Mesendoderm (in vitro differentiated cells): ENCODE measurements around the gene TXNDC8.

Experiments
- DNase-seq: peaks from one replicate; pipeline ENCODE4 v3.0.0; 2013
- H2AK5ac ChIP-seq: 2 replicates; pipeline ENCODE4 v1.6.1; 2013; ENCODE audit warnings: low read length, inconsistent platforms
- H2BK120ac ChIP-seq: 2 replicates; pipeline ENCODE4 v1.6.1; 2013; ENCODE audit warnings: low read depth, mild to moderate bottlenecking, low read length, moderate library complexity, mixed read lengths
- H2BK15ac ChIP-seq: replicated peaks from 2 replicates; pipeline ENCODE4 v1.6.1; 2013; ENCODE audit warnings: low read depth, mild to moderate bottlenecking, moderate library complexity
- H2BK5ac ChIP-seq: 2 replicates; pipeline ENCODE4 v1.6.1; 2013; ENCODE audit warnings: low read length, inconsistent platforms
- H3K18ac ChIP-seq: 2 replicates; pipeline ENCODE4 v1.6.1; 2013; ENCODE audit warnings: mild to moderate bottlenecking, low read length, mixed read lengths
- H3K23ac ChIP-seq: one replicate; pipeline ENCODE4 v1.6.1; 2013; ENCODE audit warnings: low read length
- H3K27ac ChIP-seq: 2 replicates; pipeline ENCODE4 v1.5.1; 2013; ENCODE audit warnings: low read depth, mild to moderate bottlenecking, inconsistent platforms, low read length, moderate library complexity
- H3K27me3 ChIP-seq: 2 replicates; pipeline ENCODE4 v1.6.1; 2013; ENCODE audit warnings: low read length, control low read depth, mild to moderate bottlenecking, inconsistent platforms; ENCODE audit not compliant: insufficient read depth, poor library complexity
- H3K36me3 ChIP-seq: 2 replicates; pipeline ENCODE4 v1.6.1; 2013; ENCODE audit warnings: low read length, inconsistent platforms; ENCODE audit not compliant: control insufficient read depth, insufficient read depth
- H3K4ac ChIP-seq: one replicate; pipeline ENCODE4 v1.6.1; 2013; ENCODE audit warnings: low read depth, mild to moderate bottlenecking, low read length, moderate library complexity
- H3K4me1 ChIP-seq: 2 replicates; pipeline ENCODE4 v1.6.1; 2013; ENCODE audit warnings: low read depth, low read length, inconsistent platforms; ENCODE audit not compliant: control insufficient read depth
- H3K4me2 ChIP-seq: 2 replicates; pipeline ENCODE4 v1.6.1; 2013; ENCODE audit warnings: low read length
- H3K4me3 ChIP-seq: 2 replicates; pipeline ENCODE4 v1.5.1; 2013; ENCODE audit warnings: mild to moderate bottlenecking, low read length
- H3K56ac ChIP-seq: one replicate; pipeline ENCODE4 v1.6.1; 2013; ENCODE audit warnings: low read length
- H3K79me1 ChIP-seq: 2 replicates; pipeline ENCODE4 v1.6.1; 2013; ENCODE audit warnings: low read length, inconsistent platforms
- H3K79me2 ChIP-seq: 2 replicates; pipeline ENCODE4 v1.6.1; 2013; ENCODE audit warnings: mild to moderate bottlenecking, low read length; ENCODE audit not compliant: control insufficient read depth, insufficient read depth
- H3K9ac ChIP-seq: 2 replicates; pipeline ENCODE4 v1.6.1; 2013; ENCODE audit warnings: low read length, inconsistent platforms
- H4K5ac ChIP-seq: one replicate; pipeline ENCODE4 v1.6.1; 2013; ENCODE audit warnings: low read length
- H4K8ac ChIP-seq: one replicate; pipeline ENCODE4 v1.6.1; 2013; ENCODE audit warnings: low read depth, mild to moderate bottlenecking, control low read depth, low read length, moderate library complexity
- WGBS: extraction: QIAGEN DNeasy Blood & Tissue Kit; methylation state at CpG from one replicate; pipeline ENCODE4 v1.1.7; 2013; ENCODE audit warnings: low lambda C conversion rate, missing lambda C conversion rate; ENCODE audit not compliant: insufficient coverage; ENCODE audit errors: extremely low coverage; 5-methylcytosine and 5-hydroxymethylcytosine counted together

TXNDC8 gene

GRCh38 chr9:110344821-110345220 is 7.2 kb upstream of the TXNDC8 start:
- H3K18ac ChIP-seq = no peak overlapping the region
- H3K9ac ChIP-seq = no peak overlapping the region
- H3K4ac ChIP-seq = no peak overlapping the region
- no peak overlapping the region for H2BK120ac ChIP-seq
- DNase-seq = no peak
- H3K27me3 ChIP-seq = no peaks in the 10 kb centered on the region
- no peak overlapping the region for H3K4me2 ChIP-seq
- no peak overlapping the region for H3K56ac ChIP-seq
- 100% methylated on average over 2 of the region's 6 CpGs for WGBS
- no peak overlapping the region for H2BK15ac ChIP-seq
- H3K79me1 ChIP-seq = no peaks in the 10 kb centered on the region
- no peak overlapping the region for H4K8ac ChIP-seq
- no peak overlapping the region for H3K23ac ChIP-seq
- H2AK5ac ChIP-seq = no peak overlapping the region
- no peaks in the 10 kb centered on the region for H3K4me1 ChIP-seq
- H4K5ac ChIP-seq = no peak overlapping the region
- H2BK5ac ChIP-seq = no peak overlapping the region
- no peaks in the 10 kb centered on the region for H3K36me3 ChIP-seq
- no peak overlapping the region for H3K27ac ChIP-seq
- no peaks in the 10 kb centered on the region for H3K79me2 ChIP-seq
- H3K4me3 ChIP-seq = no peak overlapping the region

- H2AK5ac ChIP-seq = no peak overlapping the region
- no peak overlapping the region for H3K4ac ChIP-seq
- no peak overlapping the region for H3K9ac ChIP-seq
- no peak overlapping the region for H4K5ac ChIP-seq
- no peak overlapping the region for H3K56ac ChIP-seq
- no peak for DNase-seq
- H4K8ac ChIP-seq = no peak overlapping the region
- no peaks in the 10 kb centered on the region for H3K27me3 ChIP-seq
- no peak overlapping the region for H3K27ac ChIP-seq
- no peaks in the 10 kb centered on the region for H3K36me3 ChIP-seq
- no peaks in the 10 kb centered on the region for H3K79me2 ChIP-seq
- H3K4me2 ChIP-seq = no peak overlapping the region
- H3K23ac ChIP-seq = no peak overlapping the region
- WGBS = no CpG with 5 or more reads among the region's 5 CpGs
- no peak overlapping the region for H2BK120ac ChIP-seq
- no peak overlapping the region for H2BK15ac ChIP-seq
- no peak overlapping the region for H3K18ac ChIP-seq
- H2BK5ac ChIP-seq = no peak overlapping the region
- no peaks in the 10 kb centered on the region for H3K4me1 ChIP-seq
- no peak overlapping the region for H3K4me3 ChIP-seq
- no peaks in the 10 kb centered on the region for H3K79me1 ChIP-seq
Observed at GRCh38 chr9:110343551-110343950, 5.9 kb upstream of the TXNDC8 start.

- Histone ChIP-seq H3K56ac (no peak overlapping the region), H3K4me2 (no peak overlapping the region), H3K4ac (no peak overlapping the region), H4K5ac (no peak overlapping the region), H3K79me2 (no peaks in the 10 kb centered on the region), H2BK15ac (no peak overlapping the region), H3K4me1 (no peaks in the 10 kb centered on the region), H3K27ac (no peak overlapping the region), H4K8ac (no peak overlapping the region), H3K9ac (no peak overlapping the region), H2AK5ac (no peak overlapping the region), H3K23ac (no peak overlapping the region), H3K18ac (no peak overlapping the region), H3K36me3 (no peaks in the 10 kb centered on the region), H3K27me3 (no peaks in the 10 kb centered on the region), H2BK120ac (no peak overlapping the region), H2BK5ac (no peak overlapping the region), H3K4me3 (no peak overlapping the region), H3K79me1 (no peaks in the 10 kb centered on the region)
- peak; percentile 57 for DNase-seq
- WGBS = no CpG with 5 or more reads among the region's 2 CpGs
Observed at GRCh38 chr9:110340306-110340705, 2.6 kb upstream of the TXNDC8 start.

- no peak overlapping the region for H2AK5ac ChIP-seq
- H3K4me1 ChIP-seq = no peaks in the 10 kb centered on the region
- H2BK15ac ChIP-seq = no peak overlapping the region
- no peaks in the 10 kb centered on the region for H3K36me3 ChIP-seq
- no peaks in the 10 kb centered on the region for H3K27me3 ChIP-seq
- H3K9ac ChIP-seq = no peak overlapping the region
- DNase-seq = no peak
- no peak overlapping the region for H2BK120ac ChIP-seq
- H3K4me3 ChIP-seq = no peak overlapping the region
- H3K56ac ChIP-seq = no peak overlapping the region
- no peak overlapping the region for H4K8ac ChIP-seq
- H2BK5ac ChIP-seq = no peak overlapping the region
- H3K79me2 ChIP-seq = no peaks in the 10 kb centered on the region
- no peak overlapping the region for H4K5ac ChIP-seq
- no peak overlapping the region for H3K23ac ChIP-seq
- H3K4ac ChIP-seq = no peak overlapping the region
- no peaks in the 10 kb centered on the region for H3K79me1 ChIP-seq
- no CpG with 5 or more reads among the region's 1 CpG for WGBS
- H3K4me2 ChIP-seq = no peak overlapping the region
- no peak overlapping the region for H3K27ac ChIP-seq
- no peak overlapping the region for H3K18ac ChIP-seq
Observed at GRCh38 chr9:110338143-110338542, 480 bp upstream of the TXNDC8 start.

- Histone ChIP-seq H3K27ac (no peak overlapping the region), H3K79me1 (no peaks in the 10 kb centered on the region)
- WGBS = no CpG with 5 or more reads among the region's 1 CpG
Observed at GRCh38 chr9:110336363-110336762, 1.3 kb downstream of the TXNDC8 start.

GRCh38 chr9:110334871-110335270 is 2.8 kb downstream of the TXNDC8 start:
- H3K23ac ChIP-seq = no peak overlapping the region
- no peak overlapping the region for H2BK120ac ChIP-seq
- H3K4ac ChIP-seq = no peak overlapping the region
- no peak overlapping the region for H3K27ac ChIP-seq
- H3K79me2 ChIP-seq = no peaks in the 10 kb centered on the region
- no peak overlapping the region for H3K9ac ChIP-seq
- no peak overlapping the region for H2BK15ac ChIP-seq
- no peak for DNase-seq
- H4K8ac ChIP-seq = no peak overlapping the region
- H2AK5ac ChIP-seq = no peak overlapping the region
- H4K5ac ChIP-seq = no peak overlapping the region
- H3K79me1 ChIP-seq = no peaks in the 10 kb centered on the region
- no peaks in the 10 kb centered on the region for H3K36me3 ChIP-seq
- no peaks in the 10 kb centered on the region for H3K4me1 ChIP-seq
- H3K4me2 ChIP-seq = no peak overlapping the region
- no peak overlapping the region for H3K4me3 ChIP-seq
- no peak overlapping the region for H3K56ac ChIP-seq
- H3K27me3 ChIP-seq = no peaks in the 10 kb centered on the region
- H2BK5ac ChIP-seq = no peak overlapping the region
- no peak overlapping the region for H3K18ac ChIP-seq

More at GRCh38 chr9:110336363-110336762, 1.3 kb downstream of the TXNDC8 start:
- H3K4me1 ChIP-seq = no peaks in the 10 kb centered on the region
- no peak overlapping the region for H3K56ac ChIP-seq
- H3K4ac ChIP-seq = no peak overlapping the region
- H2AK5ac ChIP-seq = no peak overlapping the region
- no peak overlapping the region for H3K4me2 ChIP-seq
- H3K4me3 ChIP-seq = no peak overlapping the region
- H2BK15ac ChIP-seq = no peak overlapping the region
- H3K36me3 ChIP-seq = no peaks in the 10 kb centered on the region
- no peak overlapping the region for H3K18ac ChIP-seq
- no peak overlapping the region for H4K8ac ChIP-seq
- no peaks in the 10 kb centered on the region for H3K27me3 ChIP-seq
- H4K5ac ChIP-seq = no peak overlapping the region
- H3K23ac ChIP-seq = no peak overlapping the region
- no peak overlapping the region for H2BK120ac ChIP-seq
- no peak overlapping the region for H2BK5ac ChIP-seq
- no peaks in the 10 kb centered on the region for H3K79me2 ChIP-seq
- no peak for DNase-seq
- no peak overlapping the region for H3K9ac ChIP-seq
